Cortex of kidney (tissue), 1 donor: ENCODE data around the gene SLC26A9.

Experiments used
- DNase-seq: peaks from one replicate; lab custom pipeline; 2025; lab: John Stamatoyannopoulos, UW

SLC26A9 gene

GRCh38 chr1:205943245-205943644 is at the start of gene SLC26A9:
TSS of gene SLC26A9 (minus strand) at chr1:205943456. CDS start at chr1:205935820, 7,636 bp downstream.
- DNase-seq = no peak

GRCh38 chr1:205992218-205992882 is 49.1 kb upstream of the SLC26A9 start:
- no peak for DNase-seq

- no peak for DNase-seq
Measured at GRCh38 chr1:205991237-205991636, 48.0 kb upstream of the SLC26A9 start.

GRCh38 chr1:205990226-205990625 is 47.0 kb upstream of the SLC26A9 start:
- no peak for DNase-seq

GRCh38 chr1:205989786-205990185 is 46.5 kb upstream of the SLC26A9 start:
- no peak for DNase-seq

GRCh38 chr1:205988585-205988995 is 45.3 kb upstream of the SLC26A9 start:
- no peak for DNase-seq

GRCh38 chr1:205986861-205987260 is 43.6 kb upstream of the SLC26A9 start:
- no peak for DNase-seq

- no peak for DNase-seq
Measured at GRCh38 chr1:205986292-205986691, 43.0 kb upstream of the SLC26A9 start.

GRCh38 chr1:205985330-205986005 is 42.2 kb upstream of the SLC26A9 start:
- DNase-seq = no peak

- DNase-seq = no peak
Measured at GRCh38 chr1:205983925-205984725, 40.9 kb upstream of the SLC26A9 start.

GRCh38 chr1:205981257-205981656 is 38.0 kb upstream of the SLC26A9 start:
- DNase-seq = no peak

- DNase-seq = no peak
Measured at GRCh38 chr1:205980237-205980870, 37.1 kb upstream of the SLC26A9 start.

- no peak for DNase-seq
Measured at GRCh38 chr1:205979301-205979700, 36.0 kb upstream of the SLC26A9 start.

GRCh38 chr1:205978676-205979075 is 35.4 kb upstream of the SLC26A9 start:
- DNase-seq = no peak

- no peak for DNase-seq
Measured at GRCh38 chr1:205977402-205978014, 34.3 kb upstream of the SLC26A9 start.

- no peak for DNase-seq
Measured at GRCh38 chr1:205976708-205977401, 33.6 kb upstream of the SLC26A9 start.

GRCh38 chr1:205976036-205976435 is 32.8 kb upstream of the SLC26A9 start:
- DNase-seq = no peak

GRCh38 chr1:205975387-205975998 is 32.2 kb upstream of the SLC26A9 start:
- no peak for DNase-seq

- DNase-seq = no peak
Measured at GRCh38 chr1:205974712-205975111, 31.5 kb upstream of the SLC26A9 start.

- DNase-seq = no peak
Measured at GRCh38 chr1:205973377-205974232, 30.3 kb upstream of the SLC26A9 start.
